Measurements from ENCODE around the gene ACOD1.

DNA sequence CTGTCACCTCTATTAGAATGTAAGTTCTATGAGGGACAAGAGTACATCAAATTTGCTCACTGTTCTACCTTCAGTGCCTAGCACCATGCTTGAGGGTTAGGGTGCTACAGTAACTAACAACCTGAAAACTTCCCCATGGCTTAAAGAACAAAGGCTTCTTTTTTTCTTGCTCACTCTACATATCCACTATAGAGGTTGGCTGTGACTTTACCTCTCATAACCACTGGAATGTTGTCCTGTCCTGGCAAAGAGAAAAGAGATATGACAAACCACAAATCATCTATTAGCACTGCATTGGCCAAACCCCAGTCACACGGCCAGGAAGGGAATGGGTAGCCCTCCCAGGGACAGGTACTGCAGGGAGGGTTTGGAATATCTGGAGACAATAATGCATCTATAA is 23.2 kb upstream of the ACOD1 start:
- TF ChIP-seq SRSF9 (IDR thresholded peaks at IDR 0.05; ENCODE audit: borderline replicate concordance, insufficient read depth, low read depth, low read length, poor library complexity, severe bottlenecking) (no peak), EZH2 (conservative IDR thresholded peaks at IDR 0.05; ENCODE audit: low read depth, low read length) (no peak), NR3C1 (CRISPR knock-in tag; IDR thresholded peaks at IDR 0.05) (no peak), MXI1 (IDR thresholded peaks at IDR 0.05; ENCODE audit: borderline replicate concordance, low read depth, low read length) (no peak), ZSCAN12 (CRISPR knock-in tag; IDR thresholded peaks at IDR 0.05) (no peak), TBL1XR1 (IDR thresholded peaks at IDR 0.05; ENCODE audit: borderline replicate concordance, low read length, partially characterized antibody) (no peak), RORA (CRISPR knock-in tag; IDR thresholded peaks at IDR 0.05) (no peak), SP1 (IDR thresholded peaks at IDR 0.05) (no peak), SP1 (CRISPR knock-in tag; IDR thresholded peaks at IDR 0.05) (no peak)
- TF ChIP-seq, protein P1, sequence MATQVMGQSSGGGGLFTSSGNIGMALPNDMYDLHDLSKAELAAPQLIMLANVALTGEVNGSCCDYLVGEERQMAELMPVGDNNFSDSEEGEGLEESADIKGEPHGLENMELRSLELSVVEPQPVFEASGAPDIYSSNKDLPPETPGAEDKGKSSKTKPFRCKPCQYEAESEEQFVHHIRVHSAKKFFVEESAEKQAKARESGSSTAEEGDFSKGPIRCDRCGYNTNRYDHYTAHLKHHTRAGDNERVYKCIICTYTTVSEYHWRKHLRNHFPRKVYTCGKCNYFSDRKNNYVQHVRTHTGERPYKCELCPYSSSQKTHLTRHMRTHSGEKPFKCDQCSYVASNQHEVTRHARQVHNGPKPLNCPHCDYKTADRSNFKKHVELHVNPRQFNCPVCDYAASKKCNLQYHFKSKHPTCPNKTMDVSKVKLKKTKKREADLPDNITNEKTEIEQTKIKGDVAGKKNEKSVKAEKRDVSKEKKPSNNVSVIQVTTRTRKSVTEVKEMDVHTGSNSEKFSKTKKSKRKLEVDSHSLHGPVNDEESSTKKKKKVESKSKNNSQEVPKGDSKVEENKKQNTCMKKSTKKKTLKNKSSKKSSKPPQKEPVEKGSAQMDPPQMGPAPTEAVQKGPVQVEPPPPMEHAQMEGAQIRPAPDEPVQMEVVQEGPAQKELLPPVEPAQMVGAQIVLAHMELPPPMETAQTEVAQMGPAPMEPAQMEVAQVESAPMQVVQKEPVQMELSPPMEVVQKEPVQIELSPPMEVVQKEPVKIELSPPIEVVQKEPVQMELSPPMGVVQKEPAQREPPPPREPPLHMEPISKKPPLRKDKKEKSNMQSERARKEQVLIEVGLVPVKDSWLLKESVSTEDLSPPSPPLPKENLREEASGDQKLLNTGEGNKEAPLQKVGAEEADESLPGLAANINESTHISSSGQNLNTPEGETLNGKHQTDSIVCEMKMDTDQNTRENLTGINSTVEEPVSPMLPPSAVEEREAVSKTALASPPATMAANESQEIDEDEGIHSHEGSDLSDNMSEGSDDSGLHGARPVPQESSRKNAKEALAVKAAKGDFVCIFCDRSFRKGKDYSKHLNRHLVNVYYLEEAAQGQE (IDR thresholded peaks at IDR 0.05; ENCODE audit: borderline replicate concordance in 1 of 2, low read depth in 1 of 2, low read length in 2 of 2): no peak
- TF ChIP-seq, protein P2, sequence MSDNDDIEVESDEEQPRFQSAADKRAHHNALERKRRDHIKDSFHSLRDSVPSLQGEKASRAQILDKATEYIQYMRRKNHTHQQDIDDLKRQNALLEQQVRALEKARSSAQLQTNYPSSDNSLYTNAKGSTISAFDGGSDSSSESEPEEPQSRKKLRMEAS (IDR thresholded peaks at IDR 0.05): no peak
